Measurements from ENCODE around the gene BCCIP.

DNA sequence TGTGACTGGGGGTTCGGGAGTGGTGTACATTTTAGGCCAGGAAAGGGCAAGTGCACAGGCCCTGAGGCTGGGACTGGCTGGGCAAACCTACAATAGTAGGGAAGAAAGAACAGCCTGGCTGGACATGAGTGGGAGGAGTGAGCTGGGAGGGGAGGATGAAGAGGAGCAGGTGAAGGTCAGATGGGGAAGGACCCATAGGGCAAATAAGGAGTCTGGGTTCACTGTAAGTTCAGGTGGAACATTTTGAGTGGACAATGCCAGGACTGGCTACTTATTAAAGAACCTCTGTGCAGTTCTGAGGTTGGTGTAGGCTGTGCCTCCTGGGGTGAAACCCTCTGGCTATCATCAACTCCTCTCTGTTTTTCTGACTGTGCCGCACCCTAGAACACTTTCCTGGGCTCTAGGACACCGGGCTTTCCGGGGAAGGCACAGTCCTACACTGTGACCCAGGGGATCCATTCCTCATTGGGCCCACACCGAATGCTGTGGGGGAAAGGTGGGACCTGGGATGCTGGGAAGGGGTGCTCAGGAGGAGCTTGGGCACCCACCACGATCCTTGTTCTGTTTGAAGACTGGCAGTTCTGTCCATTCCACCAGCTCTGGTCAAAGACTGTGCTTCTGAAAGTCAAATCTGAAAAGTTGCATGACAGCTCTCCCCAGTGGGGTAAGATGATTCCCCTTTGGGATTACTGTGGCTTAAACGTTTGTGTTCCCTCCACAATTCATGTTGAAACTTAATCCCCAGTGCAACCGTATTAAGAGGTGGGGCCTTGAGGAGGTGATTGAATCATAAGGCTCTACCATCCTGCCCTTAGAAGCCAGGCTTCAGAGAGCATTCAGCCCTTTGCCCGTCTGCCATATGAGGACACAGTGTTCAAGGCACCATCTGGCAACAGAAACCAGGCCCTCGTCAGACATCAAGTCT is 43.7 kb upstream of the BCCIP start:
- TF ChIP-seq CTCF (IDR thresholded peaks at IDR 0.05; ENCODE audit: insufficient read depth, low read length, poor library complexity, severe bottlenecking) (no peak), EZH2phosphoT487 (conservative IDR thresholded peaks at IDR 0.05; ENCODE audit: low read length) (no peak)

Measured in SU-DHL-6 (cell line).